ENCODE measurements around the gene SBK3.
"Not testable (repeated sequence)": the region's sequence is repeated elsewhere in the genome, so short reads cannot be mapped to it uniquely, and the experiment has no call there.

The SBK3 gene

GRCh38 chr19:55539090-55539984, 6.0 kb downstream of the SBK3 start:
- no peak for DNase-seq

- DNase-seq, result no peak
Measured at GRCh38 chr19:55538132-55538531, 7.2 kb downstream of the SBK3 start.

GRCh38 chr19:55537741-55538111, 7.6 kb downstream of the SBK3 start:
- no peak for DNase-seq

GRCh38 chr19:55536951-55537740, 8.2 kb downstream of the SBK3 start, which contains the start of gene SBK2:
SBK2 (minus strand) TSS chr19:55537133; CDS start chr19:55536294, 839 bp downstream.
- DNase-seq, result no peak

GRCh38 chr19:55536366-55536765, 9.0 kb downstream of the SBK3 start:
- no peak for DNase-seq

GRCh38 chr19:55535965-55536350, 9.4 kb downstream of the SBK3 start:
- DNase-seq, result no peak

GRCh38 chr19:55535173-55535964, 10.0 kb downstream of the SBK3 start:
- DNase-seq, result no peak

- DNase-seq, result not testable (repeated sequence)
Measured at GRCh38 chr19:55534280-55534679, 11.1 kb downstream of the SBK3 start.

- DNase-seq, result no peak
Measured at GRCh38 chr19:55530996-55531395, 14.3 kb downstream of the SBK3 start.

- no peak for DNase-seq
Measured at GRCh38 chr19:55529636-55530234, 15.6 kb downstream of the SBK3 start.

- no peak for DNase-seq
Measured at GRCh38 chr19:55528030-55528803, 17.1 kb downstream of the SBK3 start.

GRCh38 chr19:55527197-55528029, 17.9 kb downstream of the SBK3 start:
- DNase-seq, result no peak

- DNase-seq, result no peak
Measured at GRCh38 chr19:55526216-55527196, 18.8 kb downstream of the SBK3 start.

- no peak for DNase-seq
Measured at GRCh38 chr19:55525289-55526101, 19.8 kb downstream of the SBK3 start.

GRCh38 chr19:55520691-55521292, 24.6 kb downstream of the SBK3 start:
- no peak for DNase-seq

- DNase-seq, result no peak
Measured at GRCh38 chr19:55519451-55520311, 25.7 kb downstream of the SBK3 start.
